ENCODE results near the gene MPRIP. TPM values are rescaled to one million over a fixed set of nuclear protein-coding genes. Genes with fewer than 3 reads are reported as not detected.

Gene MPRIP
- polyA plus RNA-seq, 1 of the 3 experiments (the other 2 are of a cell fraction): 64.4 TPM

DNA sequence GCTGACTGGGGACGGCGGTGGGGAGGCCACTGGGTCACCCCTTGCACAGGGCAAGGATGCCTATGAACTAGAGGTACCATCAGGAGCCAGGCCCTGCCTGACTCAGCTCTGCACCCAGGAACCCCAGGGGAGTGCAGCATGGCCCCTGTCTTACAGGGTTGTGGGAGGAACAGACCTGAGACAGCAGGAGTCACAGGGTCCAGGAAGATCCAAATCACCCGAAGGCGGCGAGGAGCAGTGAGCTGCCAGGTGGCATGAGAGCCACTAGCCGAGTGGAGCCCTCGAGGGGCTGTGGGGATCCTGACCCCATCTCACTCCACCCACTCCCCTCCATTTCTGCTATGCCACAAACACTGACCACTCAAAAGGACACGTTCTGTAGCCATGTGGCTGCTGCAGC lies 133.1 kb downstream of the MPRIP start:
- Histone ChIP-seq H3K36me3 (replicated peaks in 1 of 2; ENCODE audit: control insufficient read depth in 1 of 2, insufficient read depth in 2 of 2, low read length in 1 of 2) (peaks cover 36 to 79% of the 10 kb centered on the region in 2 experiments), H3K9me3 (no peaks in the 10 kb centered on the region)

GRCh38 chr17:17175917-17176316 lies 133.7 kb downstream of the MPRIP start:
- Histone ChIP-seq H3K4me3 (ENCODE audit: low read depth in 2 of 2, low read length in 1 of 2) (no peak overlapping the region), H3K4me2 (no peak overlapping the region), H3K4me1 (ENCODE audit: control insufficient read depth in 1 of 2, insufficient read depth in 2 of 2, low read depth in 1 of 2, low read length in 1 of 2) (peaks cover 0 to 13% of the 10 kb centered on the region in 2 experiments; a peak in 1 of 4 replicates), H3K27ac (ENCODE audit: low read depth in 2 of 2, low read length in 1 of 2) (no peak overlapping the region), H4K20me1 (ENCODE audit: insufficient read depth) (no peaks in the 10 kb centered on the region), H3K9ac (no peak overlapping the region), H3K36me3 (replicated peaks in 1 of 2; ENCODE audit: control insufficient read depth in 1 of 2, insufficient read depth in 2 of 2, low read length in 1 of 2) (peaks cover 36 to 80% of the 10 kb centered on the region in 2 experiments), H3K79me2 (ENCODE audit: insufficient read depth) (no peaks in the 10 kb centered on the region), H3K9me2 (no peaks in the 10 kb centered on the region), H3F3A (replicated peaks; ENCODE audit: insufficient read depth) (peaks cover 4% of the 10 kb centered on the region), H3K27me3 (ENCODE audit: insufficient read depth) (no peaks in the 10 kb centered on the region), H2AFZ (ENCODE audit: low read depth) (no peak overlapping the region), H3K9me3 (no peaks in the 10 kb centered on the region)
- DNase-seq: no peak
- WGBS (ENCODE audit: low lambda C conversion rate): 97% methylated on average over 9 of the region's 12 CpGs
- CTCF ChIA-PET: interaction anchor here (0.6 to 1.0 kb wide), 2 partner anchors 111 to 184 kb away, joined by 3 read pairs; no protein-coding TSS in a partner anchor
- no peak for TF ChIP-seq MXI1 (IDR thresholded peaks at IDR 0.05; ENCODE audit: low read depth, low read length)
- TF ChIP-seq USF1 (IDR thresholded peaks at IDR 0.05; ENCODE audit: borderline replicate concordance, low read depth): no peak
- TF ChIP-seq PBX3 (IDR thresholded peaks at IDR 0.05): no peak
- TF ChIP-seq RXRA (IDR thresholded peaks at IDR 0.05; ENCODE audit: borderline replicate concordance, low read depth): no peak
- TF ChIP-seq RFX5 (IDR thresholded peaks at IDR 0.05; ENCODE audit: low read length): no peak
- no peak for TF ChIP-seq ELF1 (IDR thresholded peaks at IDR 0.05)
- TF ChIP-seq FOXJ3 (CRISPR knock-in tag; IDR thresholded peaks at IDR 0.05): no peak
- no peak for TF ChIP-seq MAX (IDR thresholded peaks at IDR 0.05; ENCODE audit: low read depth)
- TF ChIP-seq TAF1 (IDR thresholded peaks at IDR 0.05; ENCODE audit: borderline replicate concordance, low read depth, low read length): no peak
- TF ChIP-seq, protein P1, sequence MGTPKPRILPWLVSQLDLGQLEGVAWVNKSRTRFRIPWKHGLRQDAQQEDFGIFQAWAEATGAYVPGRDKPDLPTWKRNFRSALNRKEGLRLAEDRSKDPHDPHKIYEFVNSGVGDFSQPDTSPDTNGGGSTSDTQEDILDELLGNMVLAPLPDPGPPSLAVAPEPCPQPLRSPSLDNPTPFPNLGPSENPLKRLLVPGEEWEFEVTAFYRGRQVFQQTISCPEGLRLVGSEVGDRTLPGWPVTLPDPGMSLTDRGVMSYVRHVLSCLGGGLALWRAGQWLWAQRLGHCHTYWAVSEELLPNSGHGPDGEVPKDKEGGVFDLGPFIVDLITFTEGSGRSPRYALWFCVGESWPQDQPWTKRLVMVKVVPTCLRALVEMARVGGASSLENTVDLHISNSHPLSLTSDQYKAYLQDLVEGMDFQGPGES (IDR thresholded peaks at IDR 0.05; ENCODE audit: low read depth, low read length): no peak
- TF ChIP-seq JUND (IDR thresholded peaks at IDR 0.05): no peak
- no peak for TF ChIP-seq NRF1 (IDR thresholded peaks at IDR 0.05; ENCODE audit: low read depth, low read length)
- TF ChIP-seq REST (IDR thresholded peaks at IDR 0.05; ENCODE audit: low read depth, low read length): no peak
- no peak for TF ChIP-seq RCOR1 (IDR thresholded peaks at IDR 0.05; ENCODE audit: low read length)
- TF ChIP-seq SMC3 (IDR thresholded peaks at IDR 0.05; ENCODE audit: low read depth, low read length): no peak
- TF ChIP-seq MEF2A (IDR thresholded peaks at IDR 0.05; ENCODE audit: borderline replicate concordance, low read depth): no peak
- TF ChIP-seq YY1 (IDR thresholded peaks at IDR 0.05; ENCODE audit: low read depth): no peak
- no peak for TF ChIP-seq GABPA (IDR thresholded peaks at IDR 0.05; ENCODE audit: low read depth)
- POLR2A ChIA-PET: no interaction called here

More for the DNA sequence above, 133.1 kb downstream of the MPRIP start:
- DNase-seq: no peak
- CTCF ChIA-PET: interaction anchor here (1.0 kb wide), 1 partner anchor 183 kb away, joined by 3 read pairs; no protein-coding TSS in a partner anchor
- no peaks in the 10 kb centered on the region for H3K79me2 ChIP-seq (ENCODE audit: insufficient read depth)
- H3K4me2 ChIP-seq: no peak overlapping the region
- no peaks in the 10 kb centered on the region for H3K9me2 ChIP-seq
- no peak overlapping the region for H3K4me3 ChIP-seq (ENCODE audit: low read depth in 2 of 2, low read length in 1 of 2)
- POLR2A ChIA-PET: no interaction called here
- no peak overlapping the region for H3K9ac ChIP-seq
- no peak overlapping the region for H3K27ac ChIP-seq (ENCODE audit: low read depth in 2 of 2, low read length in 1 of 2)
- H3K27me3 ChIP-seq (ENCODE audit: insufficient read depth): no peaks in the 10 kb centered on the region
- no peaks in the 10 kb centered on the region for H4K20me1 ChIP-seq (ENCODE audit: insufficient read depth)
- H3F3A ChIP-seq (replicated peaks; ENCODE audit: insufficient read depth): no peaks in the 10 kb centered on the region
- TF ChIP-seq YY1 (IDR thresholded peaks at IDR 0.05; ENCODE audit: low read depth): no peak
- no peak overlapping the region for H2AFZ ChIP-seq (ENCODE audit: low read depth)
- H3K4me1 ChIP-seq (ENCODE audit: control insufficient read depth in 1 of 2, insufficient read depth in 2 of 2, low read depth in 1 of 2, low read length in 1 of 2): peaks cover 0 to 8% of the 10 kb centered on the region in 2 experiments; a peak in 1 of 4 replicates
- WGBS (ENCODE audit: low lambda C conversion rate): 95% methylated on average over 6 of the region's 8 CpGs
